Vagina (tissue), 2 donors: ENCODE data around the gene EPN1. TPM values are rescaled to one million over a fixed set of nuclear protein-coding genes. Genes with fewer than 3 reads are reported as not detected.

Experiments
- DNase-seq, 2 donors: peaks; one replicate each; pipeline ENCODE4 v3.0.0-alpha.2; 2017; ENCODE audit errors: extremely low spot score in 2 of 2
- H3K27ac ChIP-seq: fragments of 200-600 bp; sonication (generic); one replicate; pipeline ENCODE4 v1.5.1; 2019
- H3K27me3 ChIP-seq: fragments of 200-600 bp; sonication (generic); one replicate; pipeline ENCODE4 v1.5.1; 2019
- H3K36me3 ChIP-seq, 2 donors: fragments of 200-600 bp; sonication (generic); one replicate each; pipeline ENCODE4 v1.5.1; 2017 to 2019
- H3K4me1 ChIP-seq: fragments of 200-600 bp; sonication (generic); one replicate; pipeline ENCODE4 v1.5.1; 2019
- H3K4me3 ChIP-seq, 2 donors: fragments of 200-600 bp; sonication (generic); 1 replicate in 1 of 2; 2 replicates in 1 of 2; pipeline ENCODE4 v1.5.1; 2016 to 2019
- H3K9me3 ChIP-seq: fragments of 200-600 bp; sonication (generic); one replicate; pipeline ENCODE4 v1.5.1; 2019
- CTCF ChIP-seq, 3 experiments: fragments of 450-650 bp in 2 of 3; fragments of 200-600 bp in 1 of 3; sonication (generic) in 1 of 3; IDR thresholded peaks; one replicate each; pipeline ENCODE4 v1.5.1; 2017 to 2019; ENCODE audit warnings: antibody characterized with exemption in 3 of 3, mild to moderate bottlenecking in 2 of 3, moderate library complexity in 2 of 3
- POLR2A ChIP-seq, 2 donors: fragments of 450-650 bp; IDR thresholded peaks; one replicate each; pipeline ENCODE4 v1.6.1; 2017; ENCODE audit warnings: antibody characterized with exemption in 2 of 2, mild to moderate bottlenecking in 2 of 2, moderate library complexity in 2 of 2
- POLR2AphosphoS5 ChIP-seq, 2 donors: sonication (generic); formaldehyde crosslinking; IDR thresholded peaks; one replicate each; pipeline ENCODE4 v1.9.0; 2017; ENCODE audit warnings: antibody characterized with exemption in 2 of 2, mild to moderate bottlenecking in 2 of 2, low read depth in 1 of 2; ENCODE audit not compliant: insufficient read depth in 1 of 2
- intact Hi-C: fragments of 100-400 bp; cut with DNase I; formaldehyde crosslinking; loops from one replicate; pipeline ENCODE4 v1.15.1; 2023
- total RNA-seq: library from RNA; depleted of rRNA; stranded (reverse); fragments of >200 nt; gene quantifications from one replicate; pipeline ENCODE4 v1.2.3, GENCODE V29; 2016

The EPN1 gene
- total RNA-seq, 1 donor from 2014 or later, result 43.7 TPM

DNA sequence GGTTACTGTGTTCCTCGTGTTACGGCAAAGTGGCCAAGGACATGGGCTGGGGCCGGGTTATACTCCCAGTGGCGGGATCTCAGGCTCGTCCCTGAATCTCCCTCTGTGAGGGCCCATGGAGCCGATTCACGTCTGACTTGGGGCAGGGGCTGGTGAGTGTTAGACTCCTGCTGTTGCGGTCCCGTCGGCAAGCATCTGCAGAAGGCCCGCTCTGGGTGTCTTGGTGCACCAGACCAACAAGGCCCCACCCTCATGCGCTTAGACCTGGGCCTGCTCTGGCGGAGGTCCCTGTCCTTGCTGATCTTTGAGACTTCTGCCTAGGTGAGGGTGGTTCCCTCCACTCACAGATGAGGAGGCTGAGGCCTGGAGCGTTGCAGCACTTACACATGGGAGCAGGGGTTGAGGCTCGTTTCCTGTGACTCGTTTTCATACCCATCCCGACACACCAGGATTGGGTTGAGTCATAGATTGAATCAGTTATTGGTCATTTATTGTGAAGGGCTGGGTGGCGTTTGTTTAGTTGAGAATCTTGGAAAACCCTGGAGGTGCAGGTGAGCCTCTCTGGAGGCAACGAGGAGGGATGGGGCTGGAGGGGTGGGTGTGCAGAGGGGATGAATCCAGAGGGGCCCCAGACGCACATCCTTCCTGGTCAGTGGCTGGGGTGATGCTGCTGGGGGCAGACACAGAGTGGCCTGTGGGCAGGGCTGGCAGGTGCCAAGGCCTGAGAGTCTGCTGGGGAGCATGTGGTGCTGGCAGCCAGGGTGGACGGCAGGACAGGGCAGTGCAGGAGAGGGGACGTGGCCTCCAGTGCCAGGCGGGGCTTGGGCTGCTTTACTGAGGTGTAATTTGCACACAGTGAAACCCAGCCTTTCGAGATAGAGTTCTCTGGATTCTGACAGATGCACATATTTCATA lies 4.6 kb downstream of the EPN1 start:
- Histone ChIP-seq H3K4me1 (peaks cover 55% of the 10 kb centered on the region), H3K27ac (no peak overlapping the region), H3K27me3 (no peaks in the 10 kb centered on the region), H3K36me3 (peaks cover 0 to 51% of the 10 kb centered on the region in 2 donors), H3K4me3 (no peak overlapping the region), H3K9me3 (no peaks in the 10 kb centered on the region)
- no peak for DNase-seq
- TF ChIP-seq CTCF (IDR thresholded peaks at IDR 0.05) (no peak), POLR2AphosphoS5 (IDR thresholded peaks at IDR 0.05; ENCODE audit: insufficient read depth in 1 of 2, low read depth in 1 of 2) (no peak), POLR2A (IDR thresholded peaks at IDR 0.05) (no peak)
- intact Hi-C loops, result no loop called here

DNA sequence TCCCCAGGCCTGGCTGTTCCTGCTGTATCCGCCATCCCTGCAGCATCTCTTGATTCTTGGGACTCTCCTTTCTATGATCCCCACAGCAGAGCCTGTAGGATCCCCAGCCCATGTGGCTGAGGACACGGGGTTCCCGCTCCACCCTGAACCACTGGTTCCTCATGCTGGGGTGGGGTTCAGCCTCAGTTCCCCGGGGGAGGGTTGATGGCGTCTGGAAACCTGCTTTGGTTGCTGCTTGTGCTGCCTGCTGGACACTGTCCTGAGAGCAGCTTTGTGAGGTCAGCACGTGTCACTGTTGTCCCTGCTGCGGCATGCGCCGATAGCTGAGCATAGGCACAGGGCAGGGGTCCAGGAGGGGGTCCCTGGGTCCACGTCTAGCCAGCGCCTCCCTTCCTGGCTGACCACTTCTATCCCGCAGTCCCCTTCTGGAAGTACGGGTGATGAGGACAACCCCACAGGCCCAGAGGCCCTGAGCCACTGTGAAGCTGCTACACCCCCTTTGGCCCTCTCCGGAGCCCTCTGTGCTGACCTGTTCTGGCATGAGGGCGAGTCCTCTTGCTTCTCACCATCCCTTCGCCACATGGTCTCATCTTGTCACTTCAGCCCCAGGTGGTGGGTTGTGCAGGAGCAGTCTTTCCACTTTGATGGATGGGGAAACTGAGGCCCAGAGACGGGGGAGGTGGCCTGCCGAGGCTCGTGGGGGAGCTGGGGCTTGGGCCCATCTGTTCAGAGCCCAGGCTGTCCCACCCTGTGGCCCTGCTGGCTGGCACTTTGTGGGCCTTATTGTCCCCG lies 5.5 kb downstream of the EPN1 start:
- Histone ChIP-seq H3K9me3 (no peaks in the 10 kb centered on the region), H3K4me1 (peaks cover 52% of the 10 kb centered on the region), H3K27me3 (no peaks in the 10 kb centered on the region), H3K27ac (no peak overlapping the region), H3K36me3 (peaks cover under 1 to 55% of the 10 kb centered on the region in 2 donors), H3K4me3 (no peak overlapping the region)
- TF ChIP-seq POLR2A (IDR thresholded peaks at IDR 0.05) (no peak), CTCF (IDR thresholded peaks at IDR 0.05) (no peak), POLR2AphosphoS5 (IDR thresholded peaks at IDR 0.05; ENCODE audit: insufficient read depth in 1 of 2, low read depth in 1 of 2) (no peak)
- no peak for DNase-seq
- intact Hi-C loops, result no loop called here

DNA sequence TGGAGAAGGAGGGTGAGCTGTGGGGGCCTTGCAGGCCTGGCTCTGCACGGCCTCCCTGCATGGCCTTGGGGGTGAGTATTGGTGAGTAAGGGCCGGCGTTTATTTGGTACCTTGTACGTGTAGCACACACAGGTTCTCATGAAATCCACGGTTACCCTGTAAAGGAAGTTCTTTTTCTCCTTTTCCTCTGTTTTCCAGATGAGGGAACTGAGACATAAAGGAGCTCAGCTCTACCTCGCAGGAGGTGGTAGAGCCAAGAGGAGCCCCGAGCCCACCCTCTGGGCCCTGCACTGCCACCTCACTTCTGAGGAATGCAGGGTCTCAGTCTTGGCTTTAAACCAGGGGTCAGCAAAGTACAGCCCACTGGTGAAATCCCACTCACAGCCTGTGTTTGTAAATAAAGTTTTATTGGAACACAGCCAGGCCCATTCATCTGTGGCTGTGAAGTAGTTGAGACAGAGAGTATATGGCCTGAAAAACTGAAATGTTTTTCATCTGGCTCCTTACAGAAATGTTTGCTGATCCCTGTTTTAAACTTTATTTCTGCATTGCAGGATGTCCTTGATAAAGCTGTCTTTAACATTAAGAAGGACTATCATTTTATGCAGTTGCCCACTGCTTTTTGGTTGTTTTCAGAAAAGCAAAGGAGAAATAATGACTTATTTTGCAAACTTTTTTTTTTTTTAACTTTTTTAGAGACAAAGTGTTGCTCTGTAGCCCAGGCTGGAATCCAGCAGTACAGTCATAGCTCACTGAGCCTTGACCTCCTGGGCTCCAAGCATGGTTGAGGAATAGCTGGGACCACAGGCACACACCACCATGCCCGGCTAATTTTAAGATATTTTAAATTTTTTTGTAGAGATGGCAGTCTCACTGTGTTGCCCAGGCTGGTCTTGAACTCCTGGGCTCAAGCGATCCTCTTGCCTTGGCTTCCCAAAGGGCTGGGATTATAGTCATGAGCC lies 6.4 kb downstream of the EPN1 start:
- H3K27me3 ChIP-seq, result no peaks in the 10 kb centered on the region
- no peak overlapping the region for H3K27ac ChIP-seq
- H3K9me3 ChIP-seq, result no peaks in the 10 kb centered on the region
- H3K36me3 ChIP-seq, result peaks cover 2 to 64% of the 10 kb centered on the region in 2 donors
- no peak for TF ChIP-seq POLR2A (IDR thresholded peaks at IDR 0.05)
- no peak for TF ChIP-seq CTCF (IDR thresholded peaks at IDR 0.05)
- TF ChIP-seq POLR2AphosphoS5 (IDR thresholded peaks at IDR 0.05; ENCODE audit: insufficient read depth in 1 of 2, low read depth in 1 of 2), result no peak
- intact Hi-C loops, result no loop called here
- H3K4me3 ChIP-seq, result no peak overlapping the region
- H3K4me1 ChIP-seq, result peaks cover 43% of the 10 kb centered on the region
- no peak for DNase-seq

DNA sequence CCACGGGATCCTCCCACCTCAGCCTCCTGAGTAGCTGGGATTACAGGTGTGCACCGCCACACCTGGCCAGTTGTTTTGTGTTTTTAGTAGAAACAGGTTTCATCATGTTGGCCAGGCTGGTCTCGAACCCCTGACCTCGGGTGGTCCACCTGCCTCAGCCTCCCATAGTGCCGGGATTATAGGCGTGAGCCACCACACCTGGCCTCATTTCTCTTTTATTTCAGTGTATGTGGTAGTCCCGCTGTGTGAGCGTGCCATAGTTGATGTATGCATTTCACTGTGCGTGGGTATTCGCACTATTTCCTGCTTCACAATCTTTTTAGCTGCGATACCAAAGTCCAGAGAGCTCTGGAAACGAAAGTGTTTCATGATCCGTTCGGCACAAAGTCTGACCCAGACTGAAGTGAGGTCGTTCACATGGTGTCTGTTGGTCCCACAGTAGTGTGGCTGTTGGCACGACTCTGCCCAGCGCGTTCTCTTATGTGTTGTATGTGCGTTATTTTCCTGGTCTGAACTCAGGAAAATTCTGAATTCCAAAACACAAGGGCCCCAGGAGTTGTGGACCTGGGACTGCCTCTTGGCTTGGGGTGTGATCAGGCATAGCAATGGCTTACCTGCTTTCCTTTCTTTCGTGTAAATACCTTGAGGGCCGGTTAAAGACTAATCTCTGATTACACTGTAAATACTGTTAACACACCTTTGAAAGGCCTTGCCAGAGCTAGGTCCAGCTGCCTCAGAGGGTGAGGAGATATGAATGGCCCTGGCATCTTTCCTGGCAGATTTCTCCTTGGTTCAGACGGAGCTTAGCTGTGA lies 8.6 kb downstream of the EPN1 start:
- Histone ChIP-seq H3K4me1 (peaks cover 21% of the 10 kb centered on the region), H3K4me3 (no peak overlapping the region), H3K9me3 (no peaks in the 10 kb centered on the region), H3K36me3 (peaks cover 2 to 68% of the 10 kb centered on the region in 2 donors), H3K27me3 (no peaks in the 10 kb centered on the region), H3K27ac (no peak overlapping the region)
- TF ChIP-seq POLR2A (IDR thresholded peaks at IDR 0.05) (no peak), CTCF (IDR thresholded peaks at IDR 0.05) (no peak), POLR2AphosphoS5 (IDR thresholded peaks at IDR 0.05; ENCODE audit: insufficient read depth in 1 of 2, low read depth in 1 of 2) (no peak)
- DNase-seq, result no peak
- intact Hi-C loops, result no loop called here
